Activated naive CD4-positive, alpha-beta T cell treated with anti-CD3 and anti-CD28 coated beads, Interleukin-2, amount 50 U/mL, for 24 hours (primary cell): ENCODE data around the gene KLHL22.
"Not testable (repeated sequence)": the region's sequence is repeated elsewhere in the genome, so short reads cannot be mapped to it uniquely, and the experiment has no call there.

Experiments
- H3K27ac Mint-ChIP-seq: one replicate; pipeline ENCODE4 v1.8.0; 2021; ENCODE audit warnings: mild to moderate bottlenecking, mixed read lengths
- H3K27me3 Mint-ChIP-seq: one replicate; pipeline ENCODE4 v1.8.0; 2021; ENCODE audit warnings: mixed read lengths
- H3K36me3 Mint-ChIP-seq: one replicate; pipeline ENCODE4 v1.8.0; 2021; ENCODE audit warnings: mixed read lengths
- H3K4me1 Mint-ChIP-seq: one replicate; pipeline ENCODE4 v1.8.0; 2021; ENCODE audit warnings: mixed read lengths
- H3K4me3 Mint-ChIP-seq: one replicate; pipeline ENCODE4 v1.8.0; 2021; ENCODE audit warnings: mild to moderate bottlenecking, mixed read lengths
- H3K9me3 Mint-ChIP-seq: one replicate; pipeline ENCODE4 v1.8.0; 2021; ENCODE audit warnings: mixed read lengths

KLHL22 gene

DNA sequence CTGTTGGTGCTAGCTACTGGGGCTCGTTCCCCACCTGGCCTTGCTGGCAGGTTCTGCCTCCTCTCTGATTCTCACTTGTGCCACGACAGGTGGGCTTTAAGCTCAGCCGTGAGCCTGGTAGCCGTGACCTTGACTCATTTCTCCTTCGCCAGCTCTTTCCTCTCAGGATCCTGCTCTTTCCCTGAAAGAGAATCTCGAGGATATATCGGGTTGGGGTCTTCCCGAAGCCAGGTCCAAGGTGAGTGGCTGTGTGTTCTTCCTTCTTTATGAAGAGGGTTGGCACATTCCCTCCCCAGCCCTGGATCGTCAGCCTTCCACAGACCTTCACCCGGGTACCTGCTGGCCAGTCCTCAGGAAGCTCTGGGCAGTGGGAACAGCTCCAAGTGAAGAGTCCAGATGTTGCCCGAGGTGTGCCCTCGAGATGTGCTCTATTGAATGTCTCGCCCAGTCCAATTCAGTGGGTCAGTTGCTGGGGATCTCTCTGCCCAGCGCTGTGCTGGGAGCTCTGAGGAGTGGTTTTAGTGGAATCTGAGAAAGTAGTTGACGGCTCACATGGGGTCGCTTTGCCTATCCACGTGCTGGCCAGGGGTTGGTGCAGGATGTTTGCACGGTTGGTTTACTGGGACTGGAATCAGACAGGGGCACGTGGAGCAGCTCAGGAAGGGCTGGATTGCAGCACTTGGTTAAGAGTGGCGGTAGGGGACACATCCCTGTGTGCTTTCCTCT is 100.3 kb downstream of the KLHL22 start:
- Mint-ChIP-seq H3K36me3 (peaks cover 3% of the 10 kb centered on the region), H3K27me3 (no peaks in the 10 kb centered on the region), H3K4me3 (peak overlapping the region; percentile 92), H3K9me3 (no peaks in the 10 kb centered on the region), H3K27ac (peak overlapping the region; percentile 89), H3K4me1 (peaks cover 52% of the 10 kb centered on the region)

DNA sequence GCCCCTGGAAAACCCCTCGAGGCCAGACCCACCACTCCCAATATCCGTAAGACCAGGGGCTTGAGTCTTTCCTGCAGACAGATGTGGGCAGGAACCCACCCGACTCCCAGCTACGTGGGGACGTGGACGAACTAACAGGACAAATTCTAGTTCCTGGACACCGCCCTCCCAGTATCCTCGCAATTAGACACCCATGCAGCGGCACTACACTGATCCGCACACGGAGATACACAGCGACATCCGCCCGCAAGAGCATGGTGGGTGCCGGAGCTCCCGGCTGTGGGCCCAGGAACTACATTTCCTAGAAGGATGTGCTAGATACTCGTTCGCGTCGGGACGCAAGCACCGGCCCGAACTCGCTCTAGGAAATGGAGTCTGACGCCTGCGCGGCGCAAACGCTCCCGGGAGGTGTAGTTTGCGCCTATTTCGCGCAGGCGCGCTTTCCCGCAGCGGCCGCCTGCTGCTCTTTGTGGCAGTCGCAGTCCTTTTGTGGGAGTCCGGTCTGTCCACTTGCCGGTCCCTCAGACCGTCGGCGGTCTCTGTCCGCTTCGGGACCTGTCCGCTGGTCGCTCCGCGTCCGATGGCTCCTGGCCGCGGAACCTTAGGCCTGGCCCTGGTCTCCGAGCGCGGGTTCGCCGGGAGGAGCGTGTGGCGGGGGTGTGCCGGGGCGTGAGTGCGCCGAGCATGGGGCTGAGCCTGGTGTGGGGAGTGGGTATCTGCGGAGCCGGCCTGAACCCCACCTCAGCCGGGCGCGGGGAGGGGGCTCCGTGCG is 101.7 kb downstream of the KLHL22 start, which contains the start of gene ZNF74:
Gene ZNF74, plus strand, starts transcription at position 447 of the 772 bp plus-strand sequence. CDS start 478 bp downstream, outside the sequence.
- Mint-ChIP-seq H3K36me3 (peaks cover 3% of the 10 kb centered on the region), H3K9me3 (no peaks in the 10 kb centered on the region), H3K4me3 (peak within 1 kb of the TSS; percentile 92), H3K4me1 (peaks cover 41% of the 10 kb centered on the region), H3K27me3 (no peaks in the 10 kb centered on the region), H3K27ac (peak within 1 kb of the TSS; percentile 97)

DNA sequence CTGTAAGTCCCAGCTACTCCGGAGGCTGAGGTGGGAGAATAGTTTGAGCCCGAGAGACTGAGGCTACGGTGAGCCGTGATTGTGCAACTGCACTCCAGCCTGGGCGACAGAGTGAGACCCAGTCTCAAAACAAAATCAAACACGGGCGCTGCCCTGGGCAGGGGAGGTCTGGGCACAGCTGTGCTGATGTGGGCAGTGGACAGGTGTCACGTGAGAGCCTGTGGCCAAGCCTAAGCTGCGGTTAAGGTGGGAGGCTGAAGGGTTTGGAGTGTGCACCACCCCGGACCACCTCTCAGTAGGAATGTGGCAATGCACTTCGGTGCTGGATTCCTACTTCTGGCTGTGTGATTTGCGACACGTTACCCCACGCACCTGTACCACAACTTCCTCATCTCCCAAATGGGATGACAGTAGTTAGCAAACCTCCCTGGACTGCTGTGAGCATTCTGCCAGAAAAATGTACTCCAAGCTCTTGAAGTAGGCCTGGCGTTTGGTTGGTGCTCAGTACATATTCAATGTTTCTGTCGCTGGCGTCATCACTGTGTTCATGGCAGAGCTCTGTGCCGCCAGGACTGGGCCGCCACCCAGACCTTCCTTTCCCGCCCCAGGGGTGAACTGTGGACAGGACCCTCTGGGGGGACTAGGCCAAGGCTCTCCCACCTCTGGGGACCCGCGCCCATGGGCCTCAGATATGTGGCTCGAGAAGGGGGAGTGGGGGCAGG is 102.5 kb downstream of the KLHL22 start:
- H3K36me3 Mint-ChIP-seq, result peaks cover 3% of the 10 kb centered on the region
- H3K27me3 Mint-ChIP-seq, result no peaks in the 10 kb centered on the region
- peak overlapping the region; percentile 97 for H3K27ac Mint-ChIP-seq
- peaks cover 37% of the 10 kb centered on the region for H3K4me1 Mint-ChIP-seq
- no peaks in the 10 kb centered on the region for H3K9me3 Mint-ChIP-seq
- H3K4me3 Mint-ChIP-seq, result peak overlapping the region; percentile 92

DNA sequence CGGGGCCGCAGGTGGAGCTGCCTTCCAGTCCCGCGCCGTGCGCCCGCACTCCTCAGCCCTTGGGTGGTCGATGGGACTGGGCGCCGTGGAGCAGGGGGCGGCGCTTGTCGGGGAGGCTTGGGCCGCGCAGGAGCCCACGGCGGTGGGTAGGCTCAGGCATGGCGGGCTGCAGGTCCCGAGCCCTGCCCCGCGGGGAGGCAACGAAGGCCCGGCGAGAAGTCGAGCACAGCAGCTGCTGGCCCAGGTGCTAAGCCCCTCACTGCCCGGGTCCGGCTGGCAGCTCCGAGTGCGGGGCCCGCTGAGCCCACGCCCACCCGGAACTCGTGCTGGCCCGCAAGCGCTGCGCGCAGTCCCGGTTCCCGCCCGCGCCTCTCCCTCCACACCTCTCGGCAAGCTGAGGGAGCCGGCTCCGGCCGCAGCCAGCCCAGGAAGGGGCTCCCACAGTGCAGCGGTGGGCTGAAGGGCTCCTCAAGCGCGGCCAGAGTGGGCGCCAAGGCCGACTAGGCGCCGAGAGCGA is 103.2 kb downstream of the KLHL22 start:
- not testable (repeated sequence) for H3K27ac Mint-ChIP-seq, H3K4me3 Mint-ChIP-seq, H3K9me3 Mint-ChIP-seq, H3K36me3 Mint-ChIP-seq, H3K27me3 Mint-ChIP-seq
- H3K4me1 Mint-ChIP-seq, result peaks cover 34% of the 10 kb centered on the region
